Stimulated activated naive CD8-positive, alpha-beta T cell treated with anti-CD3 and anti-CD28 coated beads, Interleukin-15, Interleukin-2, amounts not matched to agents 100 U/mL and 50 U/mL, for 24 hours (primary cell): ENCODE data around the gene SNX1.
"Not testable (repeated sequence)": the region's sequence is repeated elsewhere in the genome, so short reads cannot be mapped to it uniquely, and the experiment has no call there.

Experiments
- ATAC-seq: fragments of 150-1000 bp; cut with Tn5 transposase; one replicate; pipeline ENCODE4 v1.10.0; 2021
- DNase-seq: peaks from one replicate; pipeline ENCODE4 v3.0.0; 2021

Gene SNX1

GRCh38 chr15:64095795-64096667 is at the start of gene SNX1:
Gene SNX1, plus strand, starts transcription at chr15:64095982. Its CDS starts 32 bp downstream, at chr15:64096014.
- DNase-seq (peak; percentile 93), ATAC-seq (peak; percentile 72)

- ATAC-seq (peak; percentile 92), DNase-seq (peak; percentile 78)
Observed at GRCh38 chr15:64046421-64047153, 49.2 kb upstream of the SNX1 start, which contains the start of gene DAPK2. Gene DAPK2, minus strand, starts transcription at chr15:64046485. Its CDS starts 6,224 bp downstream, at chr15:64040261.

- DNase-seq: no peak
- ATAC-seq: no peak
Observed at GRCh38 chr15:64048781-64049460, 46.9 kb upstream of the SNX1 start.

GRCh38 chr15:64050281-64051092 is 45.3 kb upstream of the SNX1 start:
- ATAC-seq: no peak

GRCh38 chr15:64051093-64051402 is 44.7 kb upstream of the SNX1 start:
- ATAC-seq: no peak
- DNase-seq: no peak

More at GRCh38 chr15:64050281-64051092, 45.3 kb upstream of the SNX1 start:
- no peak for DNase-seq

GRCh38 chr15:64051407-64052259 is 44.1 kb upstream of the SNX1 start:
- DNase-seq (no peak), ATAC-seq (no peak)

GRCh38 chr15:64052925-64053491 is 42.8 kb upstream of the SNX1 start:
- ATAC-seq (no peak), DNase-seq (no peak)

GRCh38 chr15:64053674-64054073 is 42.1 kb upstream of the SNX1 start:
- ATAC-seq, DNase-seq: not testable (repeated sequence)

GRCh38 chr15:64058279-64058678 is 37.5 kb upstream of the SNX1 start:
- ATAC-seq: no peak
- DNase-seq: no peak

- DNase-seq, ATAC-seq: not testable (repeated sequence)
Observed at GRCh38 chr15:64059104-64059503, 36.7 kb upstream of the SNX1 start.

- ATAC-seq: no peak
- no peak for DNase-seq
Observed at GRCh38 chr15:64060716-64061115, 35.1 kb upstream of the SNX1 start.

GRCh38 chr15:64066451-64066850 is 29.3 kb upstream of the SNX1 start:
- no peak for ATAC-seq

GRCh38 chr15:64067564-64068030 is 28.2 kb upstream of the SNX1 start:
- ATAC-seq: peak; percentile 80
- peak; percentile 72 for DNase-seq

More at GRCh38 chr15:64066451-64066850, 29.3 kb upstream of the SNX1 start:
- DNase-seq: no peak

GRCh38 chr15:64068133-64068532 is 27.6 kb upstream of the SNX1 start:
- DNase-seq (no peak), ATAC-seq (no peak)

- ATAC-seq (no peak), DNase-seq (no peak)
Observed at GRCh38 chr15:64070106-64070505, 25.7 kb upstream of the SNX1 start.

- ATAC-seq: no peak
- DNase-seq: no peak
Observed at GRCh38 chr15:64070965-64071851, 24.6 kb upstream of the SNX1 start.

- ATAC-seq (no peak), DNase-seq (no peak)
Observed at GRCh38 chr15:64071931-64072765, 23.6 kb upstream of the SNX1 start.

- DNase-seq (no peak), ATAC-seq (no peak)
Observed at GRCh38 chr15:64072812-64073211, 23.0 kb upstream of the SNX1 start.
